H1 (cell line): ENCODE measurements around the gene OR1I1. TPM values are rescaled to one million over a fixed set of nuclear protein-coding genes. Genes with fewer than 3 reads are reported as not detected.

ENCODE experiments used
- CTCF ChIA-PET: fragments of 300-600 bp; sonication (Branson Sonifier 250); formaldehyde crosslinking; loops from one replicate; lab custom pipeline; 2021; ENCODE audit not compliant: partially characterized antibody; lab: Charles Lee
- POLR2A ChIA-PET: fragments of 300-600 bp; sonication (Branson Sonifier 250); formaldehyde crosslinking; loops from one replicate; lab custom pipeline; 2021; ENCODE audit warnings: inconsistent platforms; ENCODE audit not compliant: partially characterized antibody; lab: Charles Lee
- DNase-seq, 2 experiments: peaks; one replicate each; pipeline versions ENCODE4 v3.0.0 to v3.0.0-alpha.2; 2010 to 2022; ENCODE audit warnings: low spot score in 2 of 2, low read depth in 1 of 2, mixed read lengths in 1 of 2
- FAIRE-seq: peaks from 2 replicates; lab custom pipeline; 2011; peaks lifted over from hg19 to GRCh38; lab: Jason Lieb, UNC
- H2AFZ ChIP-seq: 2 replicates; pipeline ENCODE4 v1.8.1; 2012; ENCODE audit warnings: low read length, inconsistent platforms
- H2AK5ac ChIP-seq: 2 replicates; pipeline ENCODE4 v1.6.1; 2013; ENCODE audit warnings: low read depth, low read length
- H2BK120ac ChIP-seq: replicated peaks from 2 replicates; pipeline ENCODE3; 2013; ENCODE audit warnings: low read depth, low read length, inconsistent platforms
- H2BK12ac ChIP-seq: 2 replicates; pipeline ENCODE4 v1.6.1; 2013; ENCODE audit warnings: low read depth, low read length
- H2BK15ac ChIP-seq: 2 replicates; pipeline ENCODE4 v1.6.1; 2013; ENCODE audit warnings: low read length
- H2BK20ac ChIP-seq: 2 replicates; pipeline ENCODE4 v1.6.1; 2013; ENCODE audit warnings: low read length
- H2BK5ac ChIP-seq: 2 replicates; pipeline ENCODE4 v1.6.1; 2013; ENCODE audit warnings: low read depth, low read length
- H3K14ac ChIP-seq: 2 replicates; pipeline ENCODE4 v1.6.1; 2013; ENCODE audit warnings: inconsistent platforms; ENCODE audit not compliant: insufficient read length
- H3K18ac ChIP-seq: 2 replicates; pipeline ENCODE4 v1.6.1; 2013; ENCODE audit warnings: low read length; ENCODE audit errors: extremely low read depth
- H3K23ac ChIP-seq: 2 replicates; pipeline ENCODE4 v1.6.1; 2013; ENCODE audit warnings: inconsistent platforms; ENCODE audit not compliant: insufficient read length
- H3K23me2 ChIP-seq: 2 replicates; pipeline ENCODE4 v1.6.1; 2013; ENCODE audit warnings: low read depth, low read length
- H3K27ac ChIP-seq: 2 replicates; pipeline ENCODE4 v1.6.1; 2011; ENCODE audit warnings: low read depth, low read length, inconsistent platforms
- H3K27me3 ChIP-seq, 4 experiments: replicated peaks in 1 of 4; 1 replicate in 1 of 4; 2 replicates in 3 of 4; pipeline versions ENCODE4 v1.6.1 to v1.8.1; 2011 to 2013; ENCODE audit warnings: low read length in 3 of 4, mild to moderate bottlenecking in 3 of 4, inconsistent platforms in 2 of 4, mixed read lengths in 2 of 4, moderate library complexity in 1 of 4; ENCODE audit not compliant: control insufficient read depth in 3 of 4, insufficient read depth in 3 of 4; ENCODE audit errors: extremely low read depth in 1 of 4
- H3K36me3 ChIP-seq, 4 experiments: 2 replicates each; pipeline versions ENCODE4 v1.6.1 to v1.8.1; 2011 to 2013; ENCODE audit warnings: mild to moderate bottlenecking in 4 of 4, low read length in 3 of 4, moderate library complexity in 2 of 4, control low read depth in 1 of 4, inconsistent platforms in 1 of 4; ENCODE audit not compliant: insufficient read depth in 4 of 4, control insufficient read depth in 2 of 4
- H3K4ac ChIP-seq: replicated peaks from 2 replicates; pipeline ENCODE3; 2013; ENCODE audit warnings: low read length, low read depth, mixed read lengths, inconsistent platforms; ENCODE audit not compliant: insufficient read length
- H3K4me1 ChIP-seq, 4 experiments: replicated peaks in 1 of 4; 1 replicate in 1 of 4; 2 replicates in 3 of 4; pipeline versions ENCODE4 v1.6.1 to v1.8.1; 2011 to 2013; ENCODE audit warnings: low read length in 3 of 4, inconsistent platforms in 2 of 4, mixed read lengths in 1 of 4; ENCODE audit not compliant: insufficient read depth in 4 of 4, control insufficient read depth in 3 of 4
- H3K4me2 ChIP-seq, 2 experiments: 2 replicates each; pipeline versions ENCODE4 v1.6.1 to v1.8.1; 2011 to 2013; ENCODE audit warnings: low read depth in 2 of 2, low read length in 2 of 2, control low read depth in 1 of 2, inconsistent platforms in 1 of 2, mild to moderate bottlenecking in 1 of 2; ENCODE audit not compliant: insufficient read depth in 1 of 2
- H3K4me3 ChIP-seq, 4 experiments: fragments of 200-600, 300-600 bp in 1 of 4; sonication (generic), shearing (Covaris generic), sonication (Bioruptor Twin) in 1 of 4; 2 replicates each; pipeline versions ENCODE4 v1.5.1 to v1.8.1; 2011 to 2016; ENCODE audit warnings: low read length in 4 of 4, low read depth in 3 of 4, control low read depth in 2 of 4, inconsistent platforms in 2 of 4, mild to moderate bottlenecking in 2 of 4, mixed read lengths in 1 of 4, moderate library complexity in 1 of 4; ENCODE audit not compliant: insufficient read depth in 2 of 4; ENCODE audit errors: extremely low read depth in 1 of 4
- H3K56ac ChIP-seq: replicated peaks from 2 replicates; pipeline ENCODE3; 2013; ENCODE audit warnings: low read depth, mild to moderate bottlenecking, mixed read lengths, low read length, inconsistent platforms; ENCODE audit not compliant: insufficient read length
- H3K79me1 ChIP-seq: 2 replicates; pipeline ENCODE4 v1.6.1; 2013; ENCODE audit warnings: low read depth, low read length, control low read depth
- H3K79me2 ChIP-seq, 2 experiments: 2 replicates each; pipeline versions ENCODE4 v1.6.1 to v1.8.1; 2012 to 2013; ENCODE audit warnings: low read length in 2 of 2, mild to moderate bottlenecking in 2 of 2, inconsistent platforms in 1 of 2; ENCODE audit not compliant: insufficient read depth in 2 of 2, control insufficient read depth in 1 of 2
- H3K9ac ChIP-seq, 4 experiments: replicated peaks in 1 of 4; 1 replicate in 1 of 4; 2 replicates in 3 of 4; pipeline versions ENCODE4 v1.6.1 to v1.8.1; 2011 to 2013; ENCODE audit warnings: low read depth in 3 of 4, low read length in 3 of 4, control low read depth in 2 of 4, mild to moderate bottlenecking in 2 of 4, moderate library complexity in 2 of 4, inconsistent platforms in 1 of 4; ENCODE audit errors: extremely low read depth in 1 of 4
- H3K9me3 ChIP-seq, 2 experiments: 2 replicates each; pipeline versions ENCODE4 v1.6.1 to v1.8.1; 2012 to 2013; ENCODE audit warnings: mild to moderate bottlenecking in 2 of 2, moderate library complexity in 2 of 2, control low read depth in 1 of 2, inconsistent platforms in 1 of 2, low read depth in 1 of 2, low read length in 1 of 2, mixed read lengths in 1 of 2; ENCODE audit not compliant: insufficient read depth in 2 of 2
- H4K20me1 ChIP-seq, 2 experiments: replicated peaks in 1 of 2; 2 replicates each; pipeline versions ENCODE3 to v1.8.1; 2011 to 2013; ENCODE audit warnings: inconsistent platforms in 2 of 2, low read length in 2 of 2, mild to moderate bottlenecking in 1 of 2; ENCODE audit not compliant: insufficient read depth in 2 of 2, control insufficient read depth in 1 of 2
- H4K5ac ChIP-seq: 2 replicates; pipeline ENCODE4 v1.6.1; 2013; ENCODE audit warnings: low read length, low read depth, mixed read lengths, inconsistent platforms; ENCODE audit not compliant: insufficient read length
- H4K8ac ChIP-seq: 2 replicates; pipeline ENCODE4 v1.8.0; 2013; ENCODE audit warnings: mild to moderate bottlenecking, moderate library complexity, low read length, inconsistent platforms; ENCODE audit not compliant: insufficient read depth; ENCODE audit errors: extremely low read depth
- H4K91ac ChIP-seq: replicated peaks from 2 replicates; pipeline ENCODE3; 2013; ENCODE audit warnings: low read length, mixed read lengths, inconsistent platforms; ENCODE audit not compliant: insufficient read length
- ATF3 ChIP-seq: IDR thresholded peaks from 2 replicates; pipeline ENCODE4 v1.6.1; 2011; ENCODE audit warnings: low read depth, mild to moderate bottlenecking, low read length; ENCODE audit not compliant: insufficient read depth
- BACH1 ChIP-seq: IDR thresholded peaks from 2 replicates; pipeline ENCODE4 v1.6.1; 2012; ENCODE audit warnings: low read length, improper control_type of control experiment
- BRCA1 ChIP-seq: IDR thresholded peaks from 2 replicates; pipeline ENCODE4 v1.6.1; 2012; ENCODE audit warnings: low read depth, low read length, improper control_type of control experiment
- POU5F1 ChIP-seq: IDR thresholded peaks from 2 replicates; pipeline ENCODE4 v1.6.1; 2011; ENCODE audit warnings: low read depth, mild to moderate bottlenecking, low read length, moderate library complexity
- RXRA ChIP-seq: IDR thresholded peaks from 2 replicates; pipeline ENCODE4 v1.6.1; 2011; ENCODE audit warnings: low read depth, mild to moderate bottlenecking, low read length, moderate library complexity; ENCODE audit not compliant: insufficient read depth
- SIN3A ChIP-seq, 2 experiments: IDR thresholded peaks in 1 of 2; conservative IDR thresholded peaks in 1 of 2; 2 replicates each; pipeline ENCODE4 v1.6.1; 2011 to 2012; ENCODE audit warnings: low read length in 2 of 2, improper control_type of control experiment in 1 of 2, low read depth in 1 of 2, mild to moderate bottlenecking in 1 of 2
- TCF12 ChIP-seq: IDR thresholded peaks from 2 replicates; pipeline ENCODE4 v1.6.1; 2011; ENCODE audit warnings: low read depth, mild to moderate bottlenecking, low read length
- WGBS, 2 experiments: shearing (Covaris generic) in 1 of 2; methylation state at CpG; one replicate each; pipeline versions ENCODE4 v1.1.6 to v1.1.7; 2013 to 2015; ENCODE audit warnings: low lambda C conversion rate in 2 of 2, mixed read lengths in 2 of 2, inconsistent platforms in 1 of 2, low coverage in 1 of 2, missing lambda C conversion rate in 1 of 2; ENCODE audit not compliant: insufficient replicate concordance in 2 of 2, insufficient coverage in 1 of 2, insufficient read length in 1 of 2; ENCODE audit errors: extremely low coverage in 1 of 2, missing lambda C conversion rate in 1 of 2; 5-methylcytosine and 5-hydroxymethylcytosine counted together
- polyA plus RNA-seq, 7 experiments: library from polyadenylated mRNA; depleted of rRNA in 3 of 7; stranded (reverse) in 5 of 7; unstranded in 2 of 7; fragments of >200 nt in 5 of 7; fragments of 200-250 nt in 2 of 7; gene quantifications; 1 replicate in 5 of 7; 2 replicates in 1 of 7; 4 replicates in 1 of 7; pipeline versions ENCODE4 v1.2.1 to v1.2.3, GENCODE V29; 2011 to 2013; ENCODE audit warnings: missing spikeins in 2 of 7, mixed read lengths in 2 of 7
- total RNA-seq: library from RNA; stranded (reverse); fragmentation: NEBNext Ultra II Directional; extraction: Animal tissue kit (Norgen Biotek cat#: 25700); gene quantifications from 2 replicates; pipeline ENCODE4 v1.2.1, GENCODE V29; 2021
- TF ChIP-seq, protein P1 (sequence below): IDR thresholded peaks from 2 replicates; pipeline ENCODE4 v1.6.1; 2011; ENCODE audit warnings: low read length, improper control_type of control experiment

The OR1I1 gene
- total and polyA plus RNA-seq, 2 of the 8 experiments (the other 6 are each of a cell fraction or from before 2014, with no cell fraction given): not detected

GRCh38 chr19:15108845-15109767 lies 27.1 kb downstream of the OR1I1 start:
- Histone ChIP-seq H2BK120ac (no peak overlapping the region), H3K79me1 (no peaks in the 10 kb centered on the region; the same call in 1 of the 2 replicates), H2AFZ (no peak overlapping the region), H3K9me3 (peaks cover 4 to 9% of the 10 kb centered on the region in 2 experiments; a peak in 3 of 4 replicates), H3K14ac (no peak overlapping the region), H3K18ac (no peak overlapping the region), H2BK20ac (no peak overlapping the region), H3K23ac (no peak overlapping the region), H3K4me2 (peak overlapping the region; percentile 82 to 89), H3K27ac (no peak overlapping the region; the same call in 1 of the 2 replicates), H3K4me1 (peaks cover 4 to 10% (median 6%) of the 10 kb centered on the region in 4 experiments), H2BK15ac (0 out of 2 replicates have a peak overlapping the region, but pooled peaks have one; percentile 61), H3K27me3 (no peaks in the 10 kb centered on the region), H4K8ac (no peak overlapping the region), H3K36me3 (peaks cover 15 to 49% (median 33%) of the 10 kb centered on the region in 4 experiments), H4K5ac (no peak overlapping the region), H3K4me3 (0 out of 8 replicates have a peak overlapping the region, but pooled peaks of 1 of the 4 experiments have one; percentile 96), H3K4ac (no peak overlapping the region), H2AK5ac (peak overlapping the region; percentile 86; the same call in 1 of the 2 replicates), H3K56ac (no peak overlapping the region), H4K20me1 (peaks cover 0 to 6% of the 10 kb centered on the region in 2 experiments), H3K9ac (no peak overlapping the region), H2BK12ac (peak overlapping the region; percentile 84; the same call in 1 of the 2 replicates), H4K91ac (no peak overlapping the region), H3K23me2 (peaks cover 13% of the 10 kb centered on the region), H2BK5ac (peak overlapping the region; percentile 93; the same call in 1 of the 2 replicates), H3K79me2 (peaks cover 0 to 11% of the 10 kb centered on the region in 2 experiments; a peak in 2 of 4 replicates)
- DNase-seq (no peak), FAIRE-seq (no peak)
- POLR2A ChIA-PET: interaction anchor here (1.1 to 7.9 kb wide), 7 partner anchors 9 to 310 kb away, joined by 4 to 67 read pairs (median 7); a partner anchor contains a TSS
- CTCF ChIA-PET: interaction anchor here (1.1 to 3.2 kb wide), 4 partner anchors 9 to 69 kb away, joined by 3 to 16 read pairs (median 4); no protein-coding TSS in a partner anchor
- WGBS, 2 experiments: 92% methylated on average over 16 of the region's 21 CpGs; no CpG with 5 or more reads in 1 of the 2 experiments
- no peak for TF ChIP-seq BRCA1
- TF ChIP-seq TCF12: no peak
- TF ChIP-seq ATF3: no peak
- TF ChIP-seq SIN3A (conservative IDR thresholded peaks at IDR 0.05 in 1 of 2, IDR thresholded peaks at IDR 0.05 in 1 of 2; ENCODE audit: low read depth in 1 of 2, low read length in 2 of 2): no peak
- TF ChIP-seq, protein P1, sequence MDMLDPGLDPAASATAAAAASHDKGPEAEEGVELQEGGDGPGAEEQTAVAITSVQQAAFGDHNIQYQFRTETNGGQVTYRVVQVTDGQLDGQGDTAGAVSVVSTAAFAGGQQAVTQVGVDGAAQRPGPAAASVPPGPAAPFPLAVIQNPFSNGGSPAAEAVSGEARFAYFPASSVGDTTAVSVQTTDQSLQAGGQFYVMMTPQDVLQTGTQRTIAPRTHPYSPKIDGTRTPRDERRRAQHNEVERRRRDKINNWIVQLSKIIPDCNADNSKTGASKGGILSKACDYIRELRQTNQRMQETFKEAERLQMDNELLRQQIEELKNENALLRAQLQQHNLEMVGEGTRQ: no peak
- TF ChIP-seq RXRA: no peak
- no peak for TF ChIP-seq BACH1
- no peak for TF ChIP-seq POU5F1
